GM23338 (cell line): ENCODE results near the gene HJURP.

Experiments
- EZH2 ChIP-seq: fragments of 200-600 bp; sonication (generic); IDR thresholded peaks from one replicate; pipeline ENCODE4 v1.8.0; 2017; ENCODE audit warnings: antibody characterized with exemption, mild to moderate bottlenecking, low read depth; ENCODE audit not compliant: unreplicated experiment
- REST ChIP-seq: IDR thresholded peaks from one replicate; pipeline ENCODE4 v1.6.1; 2018; ENCODE audit warnings: antibody characterized with exemption; ENCODE audit not compliant: unreplicated experiment
- STAT1 ChIP-seq: IDR thresholded peaks from one replicate; pipeline ENCODE4 v1.6.1; 2016; ENCODE audit warnings: antibody characterized with exemption; ENCODE audit not compliant: unreplicated experiment

- no peak for TF ChIP-seq STAT1
- TF ChIP-seq EZH2, result no peak
- TF ChIP-seq REST, result no peak
These were observed 17.1 kb upstream of the HJURP start for GRCh38 chr2:233871432-233871831.
